Kasumi-1 (cell line): ENCODE results near the gene FRS3.
A peak's percentile ranks its signal among the peaks of the same experiment; 100 is the strongest.
"Not testable (repeated sequence)": the region's sequence is repeated elsewhere in the genome, so short reads cannot be mapped to it uniquely, and the experiment has no call there.

ENCODE experiments used
- DNase-seq, 2 experiments: peaks; one replicate each; lab custom pipeline; 2025; lab: John Stamatoyannopoulos, UW

Gene FRS3

GRCh38 chr6:41779788-41780550 is at the start of gene FRS3:
FRS3 (minus strand) TSS chr6:41779900; CDS start chr6:41776987, 2,913 bp downstream.
- peak; percentile 89 to 92 for DNase-seq

- no peak for DNase-seq
Observed at GRCh38 chr6:41826343-41827022, 46.8 kb upstream of the FRS3 start.

GRCh38 chr6:41824571-41825569 is 45.2 kb upstream of the FRS3 start:
- no peak for DNase-seq

GRCh38 chr6:41823178-41823577 is 43.5 kb upstream of the FRS3 start:
- DNase-seq: no peak

- no peak for DNase-seq
Observed at GRCh38 chr6:41822021-41822420, 42.3 kb upstream of the FRS3 start.

GRCh38 chr6:41821266-41821665 is 41.6 kb upstream of the FRS3 start:
- DNase-seq: no peak

GRCh38 chr6:41818271-41819054 is 38.8 kb upstream of the FRS3 start:
- DNase-seq: peak; percentile 15 to 31

GRCh38 chr6:41815587-41815986 is 35.9 kb upstream of the FRS3 start:
- DNase-seq: no peak

GRCh38 chr6:41814629-41815028 is 34.9 kb upstream of the FRS3 start:
- DNase-seq: no peak

GRCh38 chr6:41813956-41814355 is 34.3 kb upstream of the FRS3 start:
- no peak for DNase-seq

- DNase-seq: no peak
Observed at GRCh38 chr6:41813469-41813868, 33.8 kb upstream of the FRS3 start.

GRCh38 chr6:41811946-41812345 is 32.2 kb upstream of the FRS3 start:
- not testable (repeated sequence) for DNase-seq

- DNase-seq: no peak
Observed at GRCh38 chr6:41811095-41811494, 31.4 kb upstream of the FRS3 start.

GRCh38 chr6:41805830-41806774 is 26.4 kb upstream of the FRS3 start:
- no peak for DNase-seq

GRCh38 chr6:41801380-41801779 is 21.7 kb upstream of the FRS3 start:
- peak; percentile 45 to 58 for DNase-seq

- no peak for DNase-seq
Observed at GRCh38 chr6:41799559-41799911, 19.8 kb upstream of the FRS3 start.

GRCh38 chr6:41798901-41799558 is 19.3 kb upstream of the FRS3 start:
- no peak for DNase-seq

GRCh38 chr6:41796474-41796873 is 16.8 kb upstream of the FRS3 start:
- DNase-seq: no peak

- DNase-seq: no peak
Observed at GRCh38 chr6:41791984-41792383, 12.3 kb upstream of the FRS3 start.

GRCh38 chr6:41791305-41791704 is 11.6 kb upstream of the FRS3 start:
- DNase-seq: no peak
